NCI-H345 treated with DMSO at 0.1 percent for 48 hours (cell line): ENCODE data around the gene DEPDC4.
"Not testable (repeated sequence)": the region's sequence is repeated elsewhere in the genome, so short reads cannot be mapped to it uniquely, and the experiment has no call there.

ENCODE experiments used
- DNase-seq: peaks from one replicate; lab custom pipeline; 2025; ENCODE audit not compliant: unreplicated experiment; lab: John Stamatoyannopoulos, UW

Gene DEPDC4

GRCh38 chr12:100265107-100265506 is 1.8 kb downstream of the DEPDC4 start:
- not testable (repeated sequence) for DNase-seq

DNA sequence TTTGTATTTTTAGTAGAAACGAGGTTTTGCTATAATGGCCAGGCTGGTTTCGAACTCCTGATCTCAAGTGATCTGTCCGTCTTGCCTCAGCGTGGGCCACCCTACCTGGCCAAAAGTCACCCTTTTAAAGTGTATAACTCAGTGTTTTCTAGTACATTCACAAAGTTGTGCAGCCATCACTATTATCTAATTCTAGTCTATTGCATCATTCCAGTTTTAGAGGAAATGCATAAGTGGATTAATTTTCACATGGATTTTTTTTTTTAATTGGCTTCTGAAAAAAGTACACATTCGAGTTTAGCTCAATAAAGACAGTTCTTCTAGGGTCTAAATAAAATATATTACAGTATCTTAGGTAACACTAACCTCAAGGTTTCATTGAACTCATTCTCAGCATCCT is 3.7 kb downstream of the DEPDC4 start:
- DNase-seq = no peak

- no peak for DNase-seq
Observed at GRCh38 chr12:100258127-100258526, 8.8 kb downstream of the DEPDC4 start.

GRCh38 chr12:100254876-100255275 is 12.0 kb downstream of the DEPDC4 start:
- no peak for DNase-seq

DNA sequence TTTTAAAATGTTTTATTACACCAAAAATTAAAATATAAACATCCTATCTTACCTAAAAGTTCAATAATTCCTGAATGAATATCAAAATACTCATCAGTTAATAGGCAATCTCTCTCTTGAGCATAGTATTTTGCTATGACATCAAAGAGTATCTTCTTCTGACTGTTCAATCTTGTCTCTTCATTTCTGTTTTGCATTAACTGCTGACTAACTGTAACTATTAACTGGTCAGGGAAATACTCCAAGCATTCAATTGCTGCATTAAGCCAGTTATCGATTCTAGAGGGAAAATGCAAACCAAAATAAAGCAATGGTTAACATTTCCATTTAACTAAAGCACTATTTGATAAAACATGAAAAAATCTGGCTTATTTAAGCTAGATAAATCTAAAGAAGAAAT is 13.4 kb downstream of the DEPDC4 start:
- DNase-seq = no peak

GRCh38 chr12:100251917-100252316 is 15.0 kb downstream of the DEPDC4 start:
- peak; percentile 14 for DNase-seq

DNA sequence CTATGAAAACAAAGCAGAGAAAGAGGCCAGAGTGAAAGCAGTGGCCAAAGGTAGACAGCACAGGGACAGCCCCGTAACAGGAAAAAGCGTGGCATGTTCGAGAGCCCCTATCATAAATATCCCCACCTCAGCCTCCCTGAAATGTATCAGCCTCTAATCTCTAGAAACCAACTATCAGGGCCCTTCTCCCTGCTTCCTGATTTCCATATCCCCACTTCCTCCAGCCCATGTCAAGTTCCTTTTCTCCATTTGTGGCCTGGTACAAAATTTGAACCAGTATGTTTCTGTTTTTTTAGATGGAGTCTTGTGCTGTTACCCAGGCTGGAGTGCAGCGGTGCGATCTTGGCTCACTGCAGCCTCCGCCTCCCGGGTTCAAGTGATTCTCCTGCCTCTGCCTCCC is 16.9 kb downstream of the DEPDC4 start:
- DNase-seq = no peak

- DNase-seq = no peak
Observed at GRCh38 chr12:100248886-100249285, 18.0 kb downstream of the DEPDC4 start.

DNA sequence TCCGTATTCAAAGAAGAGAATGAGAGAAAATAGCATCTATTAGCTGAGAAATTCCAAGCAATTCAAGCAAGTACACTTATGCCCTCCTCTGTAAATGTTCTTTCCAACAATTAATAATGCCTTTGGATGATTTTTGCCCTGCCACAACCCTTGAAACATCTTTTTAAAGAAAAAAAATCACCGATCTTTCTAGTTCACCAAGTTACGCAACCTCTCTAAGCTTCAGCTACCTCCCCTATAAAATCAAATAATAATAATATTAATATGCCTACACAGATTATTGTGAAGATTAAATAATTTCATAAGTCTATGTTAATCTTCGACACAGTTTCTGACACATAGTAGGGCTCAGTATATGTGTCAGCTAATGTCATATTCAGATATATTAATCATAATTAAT is 19.1 kb downstream of the DEPDC4 start:
- DNase-seq = no peak

GRCh38 chr12:100243137-100243536 is 23.7 kb downstream of the DEPDC4 start:
- DNase-seq = no peak

GRCh38 chr12:100239589-100239988 is 27.3 kb downstream of the DEPDC4 start:
- no peak for DNase-seq

GRCh38 chr12:100238801-100239200 is 28.1 kb downstream of the DEPDC4 start:
- DNase-seq = no peak

- DNase-seq = no peak
Observed at GRCh38 chr12:100234591-100235304, 32.1 kb downstream of the DEPDC4 start.

DNA sequence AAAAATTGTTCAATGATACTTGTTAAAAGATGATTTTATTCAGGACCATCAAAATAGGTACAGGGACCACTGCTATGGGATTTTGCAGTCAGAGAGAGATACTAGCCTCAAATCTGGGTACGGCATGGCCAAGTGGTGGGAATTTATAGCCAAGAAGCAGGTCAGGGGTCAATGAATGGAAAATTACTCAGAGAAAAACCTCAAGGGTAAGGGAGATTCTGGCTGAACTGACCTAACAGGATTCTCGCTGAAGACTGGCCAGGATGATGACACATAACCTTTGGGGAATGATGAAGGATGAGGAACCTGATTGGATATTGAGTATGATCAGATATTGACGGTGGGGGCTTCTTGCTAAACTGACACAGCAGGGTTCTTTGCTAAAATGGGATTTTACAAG is 32.7 kb downstream of the DEPDC4 start:
- no peak for DNase-seq

- not testable (repeated sequence) for DNase-seq
Observed at GRCh38 chr12:100231873-100232272, 35.0 kb downstream of the DEPDC4 start.

DNA sequence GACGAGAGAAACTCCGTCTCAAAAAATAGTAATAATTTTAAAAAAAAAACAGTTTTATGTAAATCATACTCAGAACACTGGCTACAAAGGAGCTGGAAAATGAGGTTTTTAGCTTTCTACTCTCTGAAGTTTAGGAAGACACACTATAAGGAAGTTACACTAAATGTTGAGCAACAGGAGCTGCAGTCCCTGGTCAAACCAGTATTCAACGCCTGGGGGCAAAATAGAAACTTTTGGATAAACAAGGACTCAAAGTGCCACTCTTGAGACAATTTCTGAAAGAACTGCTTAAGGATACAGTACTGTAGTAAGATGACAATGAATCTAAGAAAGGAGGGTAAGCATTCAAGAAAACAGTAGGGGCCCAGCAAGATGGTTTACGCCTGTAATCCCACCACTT is 37.0 kb downstream of the DEPDC4 start:
- DNase-seq = no peak

GRCh38 chr12:100229036-100229635 is 37.7 kb downstream of the DEPDC4 start:
- no peak for DNase-seq

GRCh38 chr12:100225491-100225890 is 41.4 kb downstream of the DEPDC4 start:
- no peak for DNase-seq

DNA sequence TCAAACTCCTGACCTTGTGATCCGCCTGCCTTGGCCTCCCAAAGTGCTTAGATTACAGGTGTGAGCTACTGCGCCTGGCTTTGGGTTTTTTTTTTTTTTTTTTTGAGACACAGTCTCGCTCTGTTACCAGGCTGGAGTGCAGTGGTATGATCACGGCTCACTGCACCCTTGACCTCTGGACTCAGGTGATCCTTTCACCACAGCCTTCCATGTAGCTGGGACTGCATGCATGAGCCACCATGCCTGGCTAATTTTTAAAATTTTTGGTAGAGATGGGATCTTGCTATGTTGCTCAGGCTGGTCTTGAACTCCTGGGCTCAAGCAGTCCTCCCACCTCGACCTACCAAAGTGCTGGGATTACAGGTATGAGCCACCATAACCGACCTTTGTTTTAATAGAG is 44.7 kb downstream of the DEPDC4 start:
- not testable (repeated sequence) for DNase-seq

- no peak for DNase-seq
Observed at GRCh38 chr12:100221523-100221922, 45.4 kb downstream of the DEPDC4 start.

DNA sequence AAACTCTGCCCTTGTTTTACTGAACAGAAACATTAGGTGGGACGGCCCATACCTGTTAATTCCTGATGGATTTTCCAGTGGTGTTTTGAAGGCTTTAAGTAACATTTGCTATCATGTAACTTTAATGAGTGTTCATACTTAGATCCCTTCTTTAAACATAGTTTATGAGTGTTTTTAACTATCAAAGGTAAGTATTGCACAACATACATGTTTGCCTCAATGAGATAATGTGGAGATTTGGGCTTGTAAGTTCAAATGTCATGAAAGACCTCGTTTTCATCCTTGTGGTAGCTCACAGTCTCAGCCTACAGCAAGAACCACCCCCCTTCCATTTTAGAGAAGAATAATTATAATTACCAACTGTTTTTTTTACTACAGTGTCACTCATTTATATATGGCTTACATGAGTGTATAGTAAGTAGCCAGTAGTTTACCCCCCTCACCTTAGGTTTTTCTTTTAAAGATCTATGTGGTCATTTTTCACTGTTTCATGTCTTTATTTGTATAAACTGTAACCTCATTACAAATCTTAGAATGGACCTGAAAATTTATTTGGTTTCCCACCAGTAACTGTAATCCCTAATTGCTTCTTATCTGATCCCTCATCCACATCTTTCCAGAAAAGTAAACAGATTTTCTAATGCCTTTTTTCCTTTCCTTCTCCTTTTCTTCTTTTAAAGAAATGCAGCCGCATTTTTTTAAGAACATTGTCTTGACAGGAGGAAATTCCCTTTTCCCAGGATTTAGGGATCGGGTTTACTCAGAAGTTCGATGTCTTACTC is 47.4 kb downstream of the DEPDC4 start:
- no peak for DNase-seq

- DNase-seq = no peak
Observed at GRCh38 chr12:100216337-100216736, 50.5 kb downstream of the DEPDC4 start.
